SK-MEL-5 (cell line): ENCODE measurements around the gene SNRNP70. TPM values are rescaled to one million over a fixed set of nuclear protein-coding genes. Genes with fewer than 3 reads are reported as not detected.
"Not testable (repeated sequence)": the region's sequence is repeated elsewhere in the genome, so short reads cannot be mapped to it uniquely, and the experiment has no call there.

Experiments
- DNase-seq: peaks from one replicate; pipeline ENCODE4 v3.0.0-alpha.2; 2016; ENCODE audit warnings: low read depth, low spot score
- in situ Hi-C: cut with HindIII; loops from 2 replicates; pipeline ENCODE4 v1.10.0; 2016; ENCODE audit warnings: low sequenced_read_pairs, high pct_unique_total_duplicates, low pct_unique_long_range_greater_than_20kb
- total RNA-seq: library from RNA; depleted of rRNA; stranded (reverse); fragments of >200 nt; shearing (Covaris generic); gene quantifications from 2 replicates; pipeline ENCODE4 v1.2.3, GENCODE V29; 2014

The SNRNP70 gene
- total RNA-seq, 1 experiment from 2014 or later: 141 TPM

DNA sequence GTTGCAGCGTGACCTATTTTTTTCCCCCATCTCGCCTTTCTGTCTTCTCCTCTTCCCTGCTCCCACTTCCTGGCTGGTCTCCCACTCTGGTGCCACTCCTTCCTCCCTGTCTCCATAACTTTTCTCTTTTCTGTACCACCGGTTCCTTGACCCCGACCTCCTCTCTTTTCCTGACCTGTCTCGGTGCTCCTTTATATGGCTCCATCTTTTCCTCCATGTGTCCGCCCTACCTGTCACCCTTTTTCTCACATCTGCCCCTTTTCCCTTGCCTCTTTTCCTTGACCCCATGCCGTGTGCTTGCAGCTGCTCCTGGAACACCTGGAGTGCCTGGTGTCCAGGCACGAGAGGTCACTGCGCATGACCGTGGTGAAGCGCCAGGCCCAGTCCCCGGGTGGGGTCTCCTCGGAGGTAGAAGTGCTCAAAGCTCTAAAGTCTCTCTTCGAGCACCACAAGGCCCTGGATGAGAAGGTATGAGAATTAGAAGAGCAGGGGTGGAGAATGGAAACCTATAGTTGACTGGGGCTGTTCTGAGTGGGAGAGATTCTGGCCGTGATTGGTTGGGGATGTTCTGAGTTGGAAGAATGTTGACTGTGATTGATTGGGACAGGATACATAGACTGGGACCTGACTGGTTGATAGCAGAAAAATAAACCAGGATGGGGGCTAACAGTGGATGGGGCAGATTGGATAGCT lies 43.4 kb downstream of the SNRNP70 start:
- DNase-seq: no peak
- in situ Hi-C loops: no loop called here

DNA sequence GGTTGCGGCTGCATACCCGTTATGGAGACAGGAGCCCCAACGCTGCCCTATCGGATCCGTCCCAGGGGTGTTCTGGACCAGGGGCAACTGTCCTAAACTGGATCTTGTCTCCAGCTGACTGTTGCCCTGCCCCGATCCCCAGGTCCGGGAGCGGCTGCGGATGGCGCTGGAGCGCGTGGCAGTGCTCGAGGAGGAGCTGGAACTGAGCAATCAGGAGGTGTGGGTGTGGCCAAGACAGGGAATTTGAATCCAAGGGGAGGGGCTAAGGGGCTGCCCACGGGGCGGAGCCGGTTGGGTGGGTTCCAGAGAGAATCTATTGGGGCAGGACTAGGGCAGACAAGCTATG lies 44.0 kb downstream of the SNRNP70 start:
- no peak for DNase-seq
- in situ Hi-C loops: no loop called here

DNA sequence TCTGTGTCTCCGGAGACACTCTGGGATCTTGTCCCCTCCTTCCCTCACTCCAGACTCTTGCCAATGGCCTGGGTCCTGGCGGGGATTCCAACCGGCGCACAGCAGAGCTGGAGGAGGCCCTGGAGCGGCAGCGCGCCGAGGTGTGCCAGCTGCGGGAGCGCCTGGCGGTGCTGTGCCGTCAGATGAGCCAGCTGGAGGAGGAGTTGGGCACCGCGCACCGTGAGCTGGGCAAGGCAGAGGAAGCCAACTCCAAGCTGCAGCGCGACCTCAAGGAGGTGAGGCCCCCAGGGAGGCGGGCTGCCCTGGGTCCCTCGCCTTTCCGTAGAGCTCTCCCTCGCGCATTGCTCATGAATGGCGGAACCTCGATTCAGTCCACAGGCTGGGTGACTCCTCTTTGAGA lies 45.1 kb downstream of the SNRNP70 start:
- DNase-seq: no peak
- in situ Hi-C loops: no loop called here

DNA sequence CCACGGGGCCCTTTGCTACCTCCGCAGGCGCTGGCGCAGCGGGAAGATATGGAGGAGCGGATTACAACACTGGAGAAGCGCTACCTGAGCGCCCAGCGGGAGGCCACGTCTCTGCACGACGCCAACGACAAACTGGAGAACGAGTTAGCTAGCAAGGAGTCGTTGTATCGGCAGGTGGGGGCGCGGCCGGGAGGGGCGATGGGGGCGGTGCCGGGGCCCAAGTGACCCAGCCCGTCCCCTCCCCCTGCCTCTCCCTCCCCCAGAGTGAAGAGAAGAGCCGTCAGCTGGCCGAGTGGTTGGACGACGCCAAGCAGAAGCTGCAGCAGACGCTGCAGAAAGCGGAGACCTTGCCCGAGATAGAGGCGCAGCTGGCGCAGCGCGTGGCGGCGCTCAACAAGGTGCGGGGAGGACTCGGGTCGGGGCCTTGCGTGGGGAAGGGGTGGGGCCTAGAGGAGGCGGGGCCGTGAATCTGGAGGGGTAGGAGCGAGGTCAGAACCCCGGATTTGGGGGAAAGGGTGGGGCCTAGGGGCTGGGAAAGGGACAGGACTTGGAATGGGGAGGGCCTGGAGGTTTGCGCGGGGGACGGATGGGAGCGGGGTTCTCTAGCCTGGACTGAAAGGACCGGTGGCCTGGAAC lies 47.8 kb downstream of the SNRNP70 start:
- DNase-seq: no peak
- in situ Hi-C loops: no loop called here

DNA sequence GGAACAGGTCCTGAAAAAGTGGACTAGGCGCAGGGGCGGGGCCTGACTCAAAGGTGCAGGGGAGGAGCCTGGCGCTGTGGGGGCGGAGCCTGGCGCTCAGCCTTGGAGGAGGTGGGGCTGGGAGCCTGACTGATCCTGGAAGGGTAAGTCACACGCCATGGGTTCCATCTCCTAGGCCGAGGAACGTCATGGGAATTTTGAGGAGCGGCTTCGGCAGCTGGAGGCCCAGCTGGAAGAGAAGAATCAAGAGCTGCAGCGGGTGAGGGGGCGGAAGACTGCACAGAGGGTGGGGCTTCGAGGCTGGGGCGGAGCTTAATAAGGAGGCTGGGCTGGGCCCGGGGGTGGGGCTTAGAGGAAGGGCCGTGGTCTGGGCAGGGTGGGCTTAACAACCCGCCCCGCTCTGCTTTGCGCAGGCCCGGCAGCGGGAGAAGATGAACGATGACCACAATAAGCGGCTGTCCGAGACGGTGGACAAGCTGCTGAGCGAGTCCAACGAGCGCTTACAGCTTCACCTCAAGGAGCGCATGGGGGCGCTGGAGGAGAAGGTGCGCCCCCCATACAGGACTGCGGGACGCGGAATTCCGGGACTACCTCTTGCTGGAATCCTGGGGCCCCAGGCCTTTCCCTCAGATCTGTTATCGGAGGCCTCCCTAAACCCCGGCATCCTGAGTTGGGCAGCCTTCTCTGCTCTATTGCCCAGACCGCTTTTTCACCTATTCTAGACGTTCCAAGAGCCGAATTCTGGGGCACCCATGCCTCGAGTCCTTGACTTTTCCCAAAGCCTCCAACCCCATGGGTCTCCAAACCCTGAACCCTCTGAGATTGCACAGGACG lies 48.6 kb downstream of the SNRNP70 start:
- DNase-seq: no peak
- in situ Hi-C loops: no loop called here

DNA sequence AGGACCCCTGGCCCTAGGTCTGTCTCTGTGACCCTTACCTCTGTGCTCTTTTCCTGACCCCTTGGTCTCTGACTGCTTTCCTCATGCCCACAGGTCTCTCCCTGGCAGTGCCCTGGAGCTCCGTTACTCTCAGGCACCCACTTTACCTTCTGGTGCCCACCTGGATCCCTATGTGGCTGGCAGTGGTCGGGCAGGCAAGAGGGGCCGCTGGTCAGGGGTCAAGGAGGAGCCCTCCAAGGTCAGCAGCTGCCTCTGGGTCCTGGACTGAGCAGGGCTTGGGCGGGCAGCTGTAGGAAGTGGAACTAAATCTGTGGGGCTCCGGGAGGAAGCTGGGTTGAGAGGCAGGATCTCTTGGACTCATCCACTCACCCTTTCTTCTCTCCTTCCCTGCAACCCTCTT lies 50.4 kb downstream of the SNRNP70 start:
- no peak for DNase-seq
- in situ Hi-C loops: no loop called here

DNA sequence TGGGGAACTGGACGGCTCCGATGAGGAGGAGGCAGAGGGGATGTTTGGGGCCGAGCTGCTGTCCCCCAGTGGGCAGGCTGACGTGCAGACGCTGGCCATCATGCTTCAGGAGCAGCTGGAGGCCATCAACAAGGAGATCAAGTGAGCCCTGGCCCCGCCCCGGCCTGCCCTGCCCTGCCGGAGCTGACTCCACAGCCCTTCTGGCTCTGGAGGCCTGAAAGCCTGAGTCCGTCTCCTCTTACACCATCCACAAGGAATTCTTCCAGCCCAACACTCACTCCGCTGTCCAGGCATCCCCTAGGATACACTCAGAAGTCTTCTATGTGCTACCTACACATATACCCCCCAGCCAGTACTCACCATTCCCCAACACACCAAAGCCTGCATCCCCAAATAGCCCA lies 51.5 kb downstream of the SNRNP70 start:
- in situ Hi-C loops: no loop called here

DNA sequence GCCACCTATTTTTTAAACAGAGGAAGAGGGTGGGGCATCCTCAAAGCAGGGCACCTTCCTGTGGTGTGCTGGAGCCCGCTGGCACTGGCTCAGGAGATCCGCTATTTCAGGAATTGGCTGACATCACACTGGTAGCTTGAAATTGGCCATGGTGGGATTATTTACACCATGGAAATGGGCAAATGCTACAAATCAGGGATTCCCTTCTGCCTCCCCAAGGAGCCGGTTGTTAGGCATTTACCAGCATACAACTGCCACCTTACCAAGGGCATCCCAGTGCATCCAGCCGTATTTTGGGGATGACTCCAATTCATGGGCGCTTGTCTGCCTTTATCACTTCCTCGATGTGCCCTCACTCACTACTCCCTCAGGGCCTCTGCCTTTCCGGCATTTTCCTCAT lies 55.7 kb downstream of the SNRNP70 start:
- no peak for DNase-seq
- in situ Hi-C loops: no loop called here

More for the DNA sequence above, 51.5 kb downstream of the SNRNP70 start:
- DNase-seq: no peak

DNA sequence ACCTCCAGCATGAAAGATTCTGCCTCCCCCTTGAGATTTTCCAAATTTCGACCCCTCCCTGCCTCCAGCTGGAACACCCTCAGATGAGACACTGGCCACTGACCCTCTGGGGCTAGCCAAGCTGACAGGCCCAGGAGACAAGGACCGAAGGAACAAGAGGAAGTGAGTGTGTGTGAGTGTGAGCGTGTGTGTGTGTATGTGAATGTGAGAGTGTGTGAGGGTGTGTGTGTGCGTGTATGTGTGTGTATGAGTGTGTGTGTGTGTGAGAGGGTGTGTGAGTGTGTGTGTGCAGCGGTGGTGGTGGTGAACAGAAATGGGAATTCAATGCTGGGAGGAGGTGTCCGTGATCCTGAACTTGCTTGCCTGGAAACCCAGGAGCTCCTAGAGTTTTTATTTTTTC lies 56.1 kb downstream of the SNRNP70 start:
- in situ Hi-C loops: no loop called here
- DNase-seq: no peak

DNA sequence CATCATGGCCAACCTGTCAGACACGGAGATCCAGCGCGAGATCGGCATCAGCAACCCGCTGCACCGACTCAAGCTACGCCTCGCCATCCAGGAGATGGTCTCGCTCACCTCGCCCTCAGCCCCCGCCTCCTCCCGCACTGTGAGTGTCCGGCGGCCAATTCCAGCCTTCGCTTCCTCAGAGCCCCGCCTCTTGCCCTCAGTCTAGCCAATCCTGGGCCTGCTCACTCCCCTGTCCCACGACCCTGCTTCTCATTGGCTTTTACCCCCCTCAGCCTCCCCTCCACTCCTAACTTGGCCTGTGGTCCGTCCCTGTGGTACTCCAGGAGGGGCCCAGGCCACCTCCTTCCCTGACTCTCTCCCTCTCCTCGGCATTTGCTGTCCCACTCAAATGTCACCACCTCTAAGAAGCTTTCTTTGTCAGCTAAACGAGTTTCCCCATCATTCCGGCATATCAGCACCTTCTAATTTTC lies 57.6 kb downstream of the SNRNP70 start:
- DNase-seq: peak; percentile 94
- in situ Hi-C loops: no loop called here

DNA sequence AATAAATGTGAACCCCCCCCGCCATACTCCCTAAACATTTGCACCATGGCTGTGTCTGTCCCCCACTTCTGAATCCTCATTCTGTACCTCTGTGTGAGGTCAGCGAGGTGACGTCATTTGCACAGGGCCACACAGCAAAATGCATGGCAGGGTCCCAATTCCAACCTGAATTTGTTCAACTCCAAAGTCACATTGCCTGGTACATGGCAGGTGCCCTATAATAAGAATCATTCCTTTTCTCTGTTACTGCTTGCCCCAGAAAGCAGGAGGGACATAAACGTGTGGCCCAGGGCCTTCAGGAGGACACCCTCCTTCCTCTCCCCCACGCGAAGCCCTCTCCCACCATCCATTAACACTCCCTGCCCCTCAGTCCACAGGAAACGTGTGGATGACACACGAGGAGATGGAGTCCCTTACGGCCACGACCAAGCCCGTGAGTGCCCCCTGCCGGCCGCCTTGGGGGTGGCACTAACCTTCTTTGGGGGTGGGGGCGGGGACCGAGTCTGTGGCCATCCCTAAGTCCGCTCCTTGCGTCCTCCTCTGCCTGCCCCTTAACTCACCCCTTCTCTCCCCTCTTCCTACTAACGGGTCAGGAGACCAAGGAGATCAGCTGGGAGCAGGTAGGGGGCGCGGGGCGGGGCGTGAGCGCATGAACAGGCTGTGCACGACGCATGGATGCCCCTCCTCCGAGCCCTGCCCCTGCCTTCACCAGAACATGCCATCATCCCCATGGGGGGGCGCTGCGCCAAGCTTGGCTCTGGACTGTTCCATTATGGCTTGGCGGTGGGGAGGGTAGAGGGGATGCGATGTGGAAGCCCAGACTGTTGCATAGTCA lies 60.5 kb downstream of the SNRNP70 start:
- in situ Hi-C loops: no loop called here
- DNase-seq: peak; percentile 90

DNA sequence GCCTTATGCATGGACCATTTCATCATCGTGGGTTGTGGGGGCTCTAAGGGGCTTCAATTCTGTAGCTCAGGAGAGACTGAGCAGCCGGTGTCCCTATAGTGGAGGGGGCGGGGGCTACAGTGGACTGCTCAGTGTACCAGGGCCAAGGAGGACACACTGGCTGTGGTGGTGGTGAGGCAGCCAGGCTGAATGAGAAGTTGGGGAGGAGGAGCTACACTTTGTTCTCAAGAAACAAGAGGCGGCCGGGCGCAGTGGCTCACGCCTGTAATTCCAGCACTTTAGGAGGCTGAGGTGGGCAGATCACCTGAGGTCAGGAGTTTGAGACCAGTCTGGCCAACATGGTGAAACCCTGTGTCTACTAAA lies 61.1 kb downstream of the SNRNP70 start:
- in situ Hi-C loops, DNase-seq: not testable (repeated sequence)

DNA sequence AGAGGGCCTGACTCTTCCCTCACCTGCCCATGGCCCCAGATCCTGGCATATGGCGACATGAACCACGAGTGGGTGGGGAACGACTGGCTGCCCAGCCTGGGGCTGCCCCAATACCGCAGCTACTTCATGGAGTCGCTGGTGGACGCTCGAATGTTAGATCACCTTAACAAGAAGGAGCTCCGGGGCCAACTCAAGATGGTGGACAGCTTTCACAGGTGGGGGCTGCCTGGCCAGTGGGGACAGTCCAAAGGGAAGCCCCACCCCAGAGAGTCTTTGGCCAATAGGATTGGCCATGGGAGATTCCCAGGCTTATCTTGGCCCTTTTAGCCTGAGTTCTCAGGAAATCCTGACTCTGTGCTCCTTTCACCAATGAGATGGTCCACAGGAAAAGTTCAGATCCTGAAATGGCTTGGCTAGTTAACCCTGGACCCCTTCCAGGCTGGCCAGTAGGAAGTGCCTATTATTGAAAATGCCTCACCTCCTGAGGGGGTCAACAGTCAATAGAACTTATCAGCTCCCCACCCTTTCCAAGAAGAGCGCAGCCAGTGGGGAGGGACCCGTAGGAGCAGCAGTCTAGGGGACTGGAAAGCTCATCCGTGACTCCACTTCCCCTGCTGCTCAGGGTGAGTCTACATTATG lies 62.9 kb downstream of the SNRNP70 start:
- DNase-seq: no peak
- in situ Hi-C loops: no loop called here

DNA sequence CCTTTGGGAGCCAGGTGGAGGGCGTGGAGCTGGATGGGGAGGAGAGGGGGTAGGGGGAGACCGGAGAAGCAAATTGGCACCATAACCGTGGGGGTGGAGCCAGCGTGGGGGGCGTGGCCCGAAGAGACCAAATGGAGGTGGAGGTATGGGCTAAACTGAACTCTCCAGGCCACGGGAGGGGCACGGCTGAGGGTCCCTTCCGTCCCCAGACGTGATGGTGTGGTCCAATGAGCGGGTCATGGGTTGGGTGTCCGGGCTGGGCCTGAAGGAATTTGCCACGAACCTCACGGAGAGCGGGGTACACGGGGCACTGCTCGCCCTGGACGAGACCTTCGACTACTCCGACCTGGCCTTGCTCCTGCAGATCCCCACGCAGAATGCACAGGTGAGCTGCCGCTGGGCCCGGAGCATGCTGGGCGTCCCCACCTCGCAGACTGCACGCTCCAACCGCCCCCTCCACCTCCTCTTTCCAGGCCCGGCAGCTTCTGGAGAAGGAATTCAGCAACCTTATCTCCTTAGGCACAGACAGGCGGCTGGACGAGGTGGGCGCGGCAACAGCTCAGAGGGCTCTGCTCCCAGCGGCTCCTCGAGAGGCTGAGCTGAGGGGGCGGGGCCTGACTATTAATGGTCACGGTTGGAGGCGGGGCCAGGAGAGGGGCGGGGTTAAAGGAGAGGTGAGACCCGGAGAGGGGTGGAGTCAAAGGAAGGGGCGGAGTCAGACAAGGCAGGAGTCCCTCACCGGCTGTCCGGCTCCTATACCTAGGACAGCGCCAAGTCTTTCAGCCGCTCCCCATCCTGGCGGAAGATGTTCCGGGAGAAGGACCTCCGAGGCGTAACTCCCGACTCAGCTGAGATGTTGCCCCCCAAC lies 63.8 kb downstream of the SNRNP70 start:
- in situ Hi-C loops: no loop called here
- DNase-seq: peak; percentile 94

DNA sequence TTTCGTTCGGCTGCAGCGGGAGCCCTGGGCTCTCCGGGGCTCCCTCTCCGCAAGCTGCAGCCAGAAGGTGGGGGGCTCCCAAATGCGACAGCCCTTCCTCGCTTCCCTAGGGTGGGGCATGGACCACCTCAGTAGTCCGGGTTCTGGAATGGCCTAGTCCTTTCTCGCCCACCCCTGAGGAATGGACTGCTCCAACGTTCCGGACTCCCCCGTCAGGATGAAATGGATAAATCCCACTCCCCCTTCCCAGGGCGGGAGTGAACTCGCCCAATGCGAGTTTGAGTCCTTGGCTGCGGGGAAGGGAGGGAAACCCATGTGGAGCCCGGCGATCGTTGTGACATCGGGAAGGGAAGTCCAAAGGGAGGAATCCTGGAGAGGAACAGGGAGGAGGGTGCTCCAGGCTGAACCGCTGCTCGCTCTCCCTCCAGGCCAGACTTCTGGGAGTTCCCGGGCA lies 64.4 kb downstream of the SNRNP70 start:
- in situ Hi-C loops: no loop called here

DNA sequence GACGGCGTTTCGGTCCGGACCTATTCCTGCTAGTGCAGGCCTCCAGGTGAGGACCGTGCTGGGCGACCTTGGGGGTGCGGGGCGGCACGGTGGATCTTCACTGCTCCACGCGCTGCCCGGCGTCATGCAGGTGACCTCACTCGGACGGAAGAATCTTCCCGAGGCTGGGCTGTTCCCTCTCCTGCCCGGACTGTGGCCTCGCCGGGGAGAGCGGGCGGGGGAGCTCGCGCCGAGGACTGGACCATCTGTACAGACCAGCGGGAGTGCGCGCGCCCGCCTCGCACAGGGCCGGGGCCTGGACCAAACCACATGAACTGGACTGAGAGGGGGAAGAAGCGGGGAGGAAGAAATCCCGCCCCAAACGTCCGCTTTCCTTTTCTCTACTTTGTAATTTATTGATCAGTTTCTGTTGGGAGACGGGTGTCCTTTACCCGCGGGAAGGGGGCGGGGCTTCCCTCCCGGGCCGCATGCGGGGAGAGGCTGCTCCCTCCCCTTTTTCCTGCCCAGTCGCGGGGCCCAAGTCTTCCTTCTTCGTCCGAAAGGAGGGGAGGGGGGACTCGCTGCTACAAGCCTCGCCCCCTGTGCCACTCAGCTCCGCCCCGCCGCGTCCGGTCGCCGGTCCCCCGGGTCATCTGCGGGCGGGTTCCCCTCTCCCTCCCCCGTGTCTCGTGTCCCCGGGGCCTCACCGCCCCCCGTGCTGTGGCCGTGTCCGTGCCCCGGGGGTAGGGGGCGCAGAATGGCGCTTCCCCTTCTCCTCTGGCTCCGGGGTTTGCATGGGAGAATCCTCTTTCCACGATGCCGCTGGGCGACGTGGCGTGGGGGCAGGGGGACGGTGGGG lies 65.1 kb downstream of the SNRNP70 start:
- peak; percentile 80 for DNase-seq
- in situ Hi-C loops: no loop called here

More for the DNA sequence above, 64.4 kb downstream of the SNRNP70 start:
- peak; percentile 82 for DNase-seq
